GM18907 (cell line): ENCODE data around the gene TMEM14B.
A peak's percentile ranks its signal among the peaks of the same experiment; 100 is the strongest.
"Not testable (repeated sequence)": the region's sequence is repeated elsewhere in the genome, so short reads cannot be mapped to it uniquely, and the experiment has no call there.

Experiments
- ATAC-seq: cut with Tn5 transposase; IDR thresholded peaks from one replicate; pipeline ENCODE4 v1.9.1; 2021; ENCODE audit warnings: mild to moderate bottlenecking, moderate library complexity; ENCODE audit not compliant: unreplicated experiment

The TMEM14B gene

GRCh38 chr6:10747251-10747972 is at the start of gene TMEM14B:
Gene TMEM14B (plus strand): TSS chr6:10747805. CDS start chr6:10749246, 1,441 bp downstream.
- ATAC-seq = peak; percentile 93

- no peak for ATAC-seq
These were observed 33.6 kb upstream of the TMEM14B start for GRCh38 chr6:10713962-10714361.

- no peak for ATAC-seq
These were observed 28.2 kb upstream of the TMEM14B start for GRCh38 chr6:10719296-10719963.

GRCh38 chr6:10719964-10720264 is 27.7 kb upstream of the TMEM14B start:
- ATAC-seq = no peak

GRCh38 chr6:10720265-10720959 is 27.2 kb upstream of the TMEM14B start:
- peak; percentile 34 for ATAC-seq

- not testable (repeated sequence) for ATAC-seq
These were observed 26.4 kb upstream of the TMEM14B start for GRCh38 chr6:10720960-10721849.

GRCh38 chr6:10721850-10722569 is 25.6 kb upstream of the TMEM14B start:
- ATAC-seq = no peak

- ATAC-seq = no peak
These were observed 25.1 kb upstream of the TMEM14B start for GRCh38 chr6:10722570-10722819.

GRCh38 chr6:10722820-10723566 is 24.6 kb upstream of the TMEM14B start, which contains the start of gene TMEM14C:
Gene TMEM14C (plus strand): TSS chr6:10723070. CDS start chr6:10724614, 1,544 bp downstream.
- ATAC-seq = peak; percentile 96

GRCh38 chr6:10723567-10723881 is 24.1 kb upstream of the TMEM14B start:
- ATAC-seq = no peak

- no peak for ATAC-seq
These were observed 22.6 kb upstream of the TMEM14B start for GRCh38 chr6:10725044-10725443.

GRCh38 chr6:10725716-10726115 is 21.9 kb upstream of the TMEM14B start:
- no peak for ATAC-seq

- no peak for ATAC-seq
These were observed 17.4 kb upstream of the TMEM14B start for GRCh38 chr6:10730254-10730653.

GRCh38 chr6:10733151-10733715 is 14.4 kb upstream of the TMEM14B start:
- no peak for ATAC-seq

- ATAC-seq = no peak
These were observed 13.7 kb upstream of the TMEM14B start for GRCh38 chr6:10733863-10734262.

GRCh38 chr6:10736731-10737130 is 10.9 kb upstream of the TMEM14B start:
- no peak for ATAC-seq

- no peak for ATAC-seq
These were observed 7.5 kb upstream of the TMEM14B start for GRCh38 chr6:10740061-10740460.

GRCh38 chr6:10741643-10742042 is 6.0 kb upstream of the TMEM14B start:
- not testable (repeated sequence) for ATAC-seq

GRCh38 chr6:10742251-10742650 is 5.4 kb upstream of the TMEM14B start:
- ATAC-seq = no peak

- no peak for ATAC-seq
These were observed 4.1 kb upstream of the TMEM14B start for GRCh38 chr6:10743515-10743914.
